HG03108 (cell line): Measurements from ENCODE around the gene DPF1.

Experiments
- ATAC-seq: cut with Tn5 transposase; IDR thresholded peaks from one replicate; pipeline ENCODE4 v1.9.1; 2021; ENCODE audit warnings: moderate library complexity; ENCODE audit not compliant: unreplicated experiment

The DPF1 gene

GRCh38 chr19:38201731-38202130 is 22.3 kb downstream of the DPF1 start:
- no peak for ATAC-seq

- no peak for ATAC-seq
These were observed 24.7 kb downstream of the DPF1 start for GRCh38 chr19:38199340-38199739.

- no peak for ATAC-seq
These were observed 25.9 kb downstream of the DPF1 start for GRCh38 chr19:38197937-38198704.

- ATAC-seq, result no peak
These were observed 26.9 kb downstream of the DPF1 start for GRCh38 chr19:38196948-38197656.

GRCh38 chr19:38196245-38196837 is 27.7 kb downstream of the DPF1 start:
- ATAC-seq, result no peak

- no peak for ATAC-seq
These were observed 28.8 kb downstream of the DPF1 start for GRCh38 chr19:38195237-38195636.

GRCh38 chr19:38194061-38194701 is 29.8 kb downstream of the DPF1 start:
- ATAC-seq, result no peak

GRCh38 chr19:38193445-38193844 is 30.6 kb downstream of the DPF1 start:
- no peak for ATAC-seq

GRCh38 chr19:38191747-38192146 is 32.3 kb downstream of the DPF1 start:
- ATAC-seq, result no peak

GRCh38 chr19:38190793-38191192 is 33.2 kb downstream of the DPF1 start:
- no peak for ATAC-seq

- no peak for ATAC-seq
These were observed 34.0 kb downstream of the DPF1 start for GRCh38 chr19:38190061-38190460.

- no peak for ATAC-seq
These were observed 38.5 kb downstream of the DPF1 start for GRCh38 chr19:38185562-38185961.

GRCh38 chr19:38184815-38185214 is 39.2 kb downstream of the DPF1 start:
- no peak for ATAC-seq

- no peak for ATAC-seq
These were observed 40.6 kb downstream of the DPF1 start for GRCh38 chr19:38183251-38183897.

GRCh38 chr19:38182536-38183210 is 41.3 kb downstream of the DPF1 start:
- no peak for ATAC-seq

GRCh38 chr19:38180071-38180470 is 44.0 kb downstream of the DPF1 start:
- no peak for ATAC-seq

- ATAC-seq, result no peak
These were observed 48.6 kb downstream of the DPF1 start for GRCh38 chr19:38175422-38175821.

GRCh38 chr19:38173291-38174041 is 50.6 kb downstream of the DPF1 start:
- ATAC-seq, result no peak

- ATAC-seq, result no peak
These were observed 52.0 kb downstream of the DPF1 start for GRCh38 chr19:38172001-38172400.

GRCh38 chr19:38170334-38170733 is 53.7 kb downstream of the DPF1 start:
- no peak for ATAC-seq
